Body of pancreas (tissue), 4 donors: Measurements from ENCODE around the gene RAB18.

Source experiments
- CTCF ChIP-seq, 7 experiments: fragments of 450-650 bp in 4 of 7; fragments of 200-600 bp in 3 of 7; sonication (generic) in 3 of 7; IDR thresholded peaks; one replicate each; pipeline ENCODE4 v1.5.1; 2016 to 2019; ENCODE audit warnings: antibody characterized with exemption in 7 of 7
- POLR2A ChIP-seq, 3 donors: fragments of 450-650 bp; IDR thresholded peaks; one replicate each; pipeline ENCODE4 v1.6.1; 2016; ENCODE audit warnings: antibody characterized with exemption in 3 of 3, mild to moderate bottlenecking in 2 of 3

- TF ChIP-seq CTCF (IDR thresholded peaks at IDR 0.05): no peak
- no peak for TF ChIP-seq POLR2A (IDR thresholded peaks at IDR 0.05)
Measured at GRCh38 chr10:27514243-27514642, 10.1 kb downstream of the RAB18 start.
